Measurements from ENCODE around the gene SERINC2. TPM values are rescaled to one million over a fixed set of nuclear protein-coding genes. Genes with fewer than 3 reads are reported as not detected.

Gene SERINC2
- total and polyA plus RNA-seq, 7 experiments from 2014 or later = 0.22 to 2.7 (median 0.34) TPM; not detected in 4

GRCh38 chr1:31374511-31375196 lies 38.4 kb upstream of the SERINC2 start:
- no peak overlapping the region for H3K4me3 ChIP-seq (ENCODE audit: low read length)
- H3K4me1 Mint-ChIP-seq = peaks cover 0 to 17% (median 14%) of the 10 kb centered on the region in 7 donors
- no peaks in the 10 kb centered on the region for H3K36me3 Mint-ChIP-seq
- peak overlapping the region in 6 of 10 donors; percentile 8 to 91 (median 80) for H3K4me3 Mint-ChIP-seq
- ChIA-PET CTCF (interaction anchor here (0.6 kb wide), 1 partner anchor 17 kb away, joined by 3 read pairs; no protein-coding TSS in a partner anchor), POLR2A (no interaction called here)
- no peak overlapping the region for H3K27ac Mint-ChIP-seq
- no peaks in the 10 kb centered on the region for H3K27me3 ChIP-seq (ENCODE audit: control insufficient read depth in 2 of 2, insufficient read depth in 2 of 2, low read length in 2 of 2)
- peaks cover 0 to 2% (median 0%) of the 10 kb centered on the region in 11 donors for H3K9me3 Mint-ChIP-seq
- H3K27me3 Mint-ChIP-seq = peaks cover 0 to 18% (median 0%) of the 10 kb centered on the region in 5 donors
- ATAC-seq = no peak
- H3K9me3 ChIP-seq (ENCODE audit: control insufficient read depth in 2 of 3, low read length in 3 of 3) = no peaks in the 10 kb centered on the region
- intact Hi-C loops (cut with micrococcal nuclease) = no loop called here
- no peaks in the 10 kb centered on the region for H3K36me3 ChIP-seq (ENCODE audit: control insufficient read depth in 2 of 3, insufficient read depth in 3 of 3, low read length in 3 of 3)
- no peak overlapping the region for H3K27ac ChIP-seq (ENCODE audit: low read depth, low read length)
- H3K4me1 ChIP-seq (ENCODE audit: control insufficient read depth in 2 of 2, insufficient read depth in 2 of 2, low read length in 2 of 2) = no peaks in the 10 kb centered on the region
- DNase-seq = no peak

GRCh38 chr1:31376375-31377134 lies 36.5 kb upstream of the SERINC2 start:
- no peaks in the 10 kb centered on the region for H3K36me3 ChIP-seq (ENCODE audit: control insufficient read depth in 2 of 3, insufficient read depth in 3 of 3, low read length in 3 of 3)
- no peak overlapping the region for H3K4me3 ChIP-seq (ENCODE audit: low read length)
- H3K27ac ChIP-seq (ENCODE audit: low read depth, low read length) = no peak overlapping the region
- Mint-ChIP-seq H3K9me3 (peaks cover 0 to 3% (median 0%) of the 10 kb centered on the region in 11 donors), H3K36me3 (no peaks in the 10 kb centered on the region), H3K27me3 (peaks cover 0 to 21% (median 5%) of the 10 kb centered on the region in 5 donors), H3K4me1 (peaks cover 0 to 17% (median 14%) of the 10 kb centered on the region in 7 donors), H3K27ac (no peak overlapping the region), H3K4me3 (no peak overlapping the region)
- ChIA-PET CTCF (no interaction called here), POLR2A (no interaction called here)
- intact Hi-C loops (cut with micrococcal nuclease) = no loop called here
- H3K27me3 ChIP-seq (ENCODE audit: control insufficient read depth in 2 of 2, insufficient read depth in 2 of 2, low read length in 2 of 2) = no peaks in the 10 kb centered on the region
- H3K9me3 ChIP-seq (ENCODE audit: control insufficient read depth in 2 of 3, low read length in 3 of 3) = no peaks in the 10 kb centered on the region
- no peak for ATAC-seq
- H3K4me1 ChIP-seq (ENCODE audit: control insufficient read depth in 2 of 2, insufficient read depth in 2 of 2, low read length in 2 of 2) = no peaks in the 10 kb centered on the region
- DNase-seq = no peak

- no peaks in the 10 kb centered on the region for H3K9me3 ChIP-seq (ENCODE audit: control insufficient read depth in 2 of 3, low read length in 3 of 3)
- POLR2A ChIA-PET = no interaction called here
- Mint-ChIP-seq H3K27ac (no peak overlapping the region), H3K27me3 (peaks cover 5 to 16% (median 11%) of the 10 kb centered on the region in 5 donors), H3K4me3 (no peak overlapping the region), H3K36me3 (no peaks in the 10 kb centered on the region), H3K4me1 (peaks cover 0 to 16% (median 11%) of the 10 kb centered on the region in 7 donors), H3K9me3 (peaks cover 0 to 3% (median 0%) of the 10 kb centered on the region in 11 donors)
- no peaks in the 10 kb centered on the region for H3K36me3 ChIP-seq (ENCODE audit: control insufficient read depth in 2 of 3, insufficient read depth in 3 of 3, low read length in 3 of 3)
- no peak for DNase-seq
- intact Hi-C loops (cut with micrococcal nuclease) = no loop called here
- CTCF ChIA-PET = interaction anchor here (0.7 kb wide), 1 partner anchor 17 kb away, joined by 6 read pairs; no protein-coding TSS in a partner anchor
- no peaks in the 10 kb centered on the region for H3K4me1 ChIP-seq (ENCODE audit: control insufficient read depth in 2 of 2, insufficient read depth in 2 of 2, low read length in 2 of 2)
- no peak overlapping the region for H3K27ac ChIP-seq (ENCODE audit: low read depth, low read length)
- no peak overlapping the region for H3K4me3 ChIP-seq (ENCODE audit: low read length)
- no peak for ATAC-seq
- H3K27me3 ChIP-seq (ENCODE audit: control insufficient read depth in 2 of 2, insufficient read depth in 2 of 2, low read length in 2 of 2) = no peaks in the 10 kb centered on the region
These were observed 35.6 kb upstream of the SERINC2 start for GRCh38 chr1:31377364-31377863.

GRCh38 chr1:31378001-31378400 lies 35.0 kb upstream of the SERINC2 start:
- ChIA-PET CTCF (no interaction called here), POLR2A (no interaction called here)
- Histone ChIP-seq H3K4me1 (ENCODE audit: control insufficient read depth in 2 of 2, insufficient read depth in 2 of 2, low read length in 2 of 2) (no peaks in the 10 kb centered on the region), H3K4me3 (ENCODE audit: low read length) (no peak overlapping the region), H3K27ac (ENCODE audit: low read depth, low read length) (no peak overlapping the region), H3K36me3 (ENCODE audit: control insufficient read depth in 2 of 3, insufficient read depth in 3 of 3, low read length in 3 of 3) (no peaks in the 10 kb centered on the region), H3K9me3 (ENCODE audit: control insufficient read depth in 2 of 3, low read length in 3 of 3) (no peaks in the 10 kb centered on the region), H3K27me3 (ENCODE audit: control insufficient read depth in 2 of 2, insufficient read depth in 2 of 2, low read length in 2 of 2) (no peaks in the 10 kb centered on the region)
- Mint-ChIP-seq H3K36me3 (no peaks in the 10 kb centered on the region), H3K9me3 (peaks cover 0 to 3% (median 0%) of the 10 kb centered on the region in 11 donors), H3K27me3 (peaks cover 10 to 15% (median 13%) of the 10 kb centered on the region in 5 donors), H3K27ac (no peak overlapping the region), H3K4me1 (peaks cover 0 to 12% (median 8%) of the 10 kb centered on the region in 7 donors), H3K4me3 (no peak overlapping the region)
- no peak for ATAC-seq
- no peak for DNase-seq
- intact Hi-C loops (cut with micrococcal nuclease) = no loop called here

GRCh38 chr1:31380181-31380580 lies 32.8 kb upstream of the SERINC2 start:
- ChIA-PET POLR2A (no interaction called here), CTCF (no interaction called here)
- Mint-ChIP-seq H3K4me3 (no peak overlapping the region), H3K27me3 (peaks cover 10 to 20% (median 14%) of the 10 kb centered on the region in 5 donors), H3K36me3 (no peaks in the 10 kb centered on the region), H3K4me1 (peaks cover 0 to 4% (median 0%) of the 10 kb centered on the region in 7 donors), H3K27ac (no peak overlapping the region), H3K9me3 (peaks cover 0 to 3% (median 0%) of the 10 kb centered on the region in 11 donors)
- DNase-seq (no peak), ATAC-seq (no peak)
- Histone ChIP-seq H3K27ac (ENCODE audit: low read depth, low read length) (no peak overlapping the region), H3K4me3 (ENCODE audit: low read length) (no peak overlapping the region), H3K36me3 (ENCODE audit: control insufficient read depth in 2 of 3, insufficient read depth in 3 of 3, low read length in 3 of 3) (no peaks in the 10 kb centered on the region), H3K4me1 (ENCODE audit: control insufficient read depth in 2 of 2, insufficient read depth in 2 of 2, low read length in 2 of 2) (no peaks in the 10 kb centered on the region), H3K9me3 (ENCODE audit: control insufficient read depth in 2 of 3, low read length in 3 of 3) (no peaks in the 10 kb centered on the region), H3K27me3 (ENCODE audit: control insufficient read depth in 2 of 2, insufficient read depth in 2 of 2, low read length in 2 of 2) (no peaks in the 10 kb centered on the region)
- intact Hi-C loops (cut with micrococcal nuclease) = no loop called here

- H3K27me3 Mint-ChIP-seq = peaks cover 10 to 31% (median 24%) of the 10 kb centered on the region in 5 donors
- CTCF ChIA-PET = no interaction called here
These were observed 31.4 kb upstream of the SERINC2 start for GRCh38 chr1:31381394-31382294.

More at GRCh38 chr1:31381394-31382294, 31.4 kb upstream of the SERINC2 start:
- H3K36me3 Mint-ChIP-seq = no peaks in the 10 kb centered on the region
- H3K4me1 ChIP-seq (ENCODE audit: control insufficient read depth in 2 of 2, insufficient read depth in 2 of 2, low read length in 2 of 2) = no peaks in the 10 kb centered on the region
- no peak overlapping the region for H3K27ac ChIP-seq (ENCODE audit: low read depth, low read length)
- no peak overlapping the region for H3K4me3 ChIP-seq (ENCODE audit: low read length)
- no peak overlapping the region for H3K27ac Mint-ChIP-seq
- H3K27me3 ChIP-seq (ENCODE audit: control insufficient read depth in 2 of 2, insufficient read depth in 2 of 2, low read length in 2 of 2) = no peaks in the 10 kb centered on the region
- DNase-seq = no peak
- H3K4me1 Mint-ChIP-seq = peaks cover 0 to under 1% (median 0%) of the 10 kb centered on the region in 7 donors
- intact Hi-C loops (cut with micrococcal nuclease) = no loop called here
- POLR2A ChIA-PET = no interaction called here
- no peak overlapping the region for H3K4me3 Mint-ChIP-seq
- no peaks in the 10 kb centered on the region for H3K36me3 ChIP-seq (ENCODE audit: control insufficient read depth in 2 of 3, insufficient read depth in 3 of 3, low read length in 3 of 3)
- no peaks in the 10 kb centered on the region for H3K9me3 ChIP-seq (ENCODE audit: control insufficient read depth in 2 of 3, low read length in 3 of 3)
- ATAC-seq = no peak
- H3K9me3 Mint-ChIP-seq = peaks cover 0 to 3% (median 0%) of the 10 kb centered on the region in 11 donors

Measured in naive thymus-derived CD4-positive, alpha-beta T cell (primary cell).